Measurements from ENCODE around the gene FYCO1. TPM values are rescaled to one million over a fixed set of nuclear protein-coding genes. Genes with fewer than 3 reads are reported as not detected.

Gene FYCO1
- total RNA-seq, 1 experiment from 2014 or later = 5.4 TPM

DNA sequence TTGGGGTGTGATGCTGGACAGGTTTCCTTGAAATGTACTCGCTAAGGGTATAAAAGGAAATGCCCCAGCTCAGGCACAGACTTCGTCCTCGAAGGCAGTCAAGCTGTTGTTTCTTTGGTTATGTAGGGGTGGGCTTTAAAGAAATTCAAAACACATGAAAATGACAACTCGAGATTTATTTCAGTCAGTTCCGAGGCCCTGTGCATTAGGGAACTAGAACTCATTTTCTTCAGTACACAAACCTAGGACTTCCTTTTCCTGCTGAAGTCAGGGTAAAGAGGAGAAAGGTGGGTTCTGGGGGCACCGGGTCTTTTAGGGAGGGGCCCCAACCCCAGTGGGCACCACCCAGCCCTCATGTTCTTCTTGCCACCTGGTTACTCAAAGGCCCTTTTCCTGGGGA is 101.6 kb downstream of the FYCO1 start:
- DNase-seq (ENCODE audit: low read depth in 1 of 2, low spot score in 2 of 2) = no peak
- Histone ChIP-seq H3K4me1 (replicated peaks) (peaks cover 16% of the 10 kb centered on the region), H3K27me3 (replicated peaks) (no peaks in the 10 kb centered on the region), H3K36me3 (no peaks in the 10 kb centered on the region), H3K27ac (no peak overlapping the region), H3K9me3 (replicated peaks) (no peaks in the 10 kb centered on the region), H3K4me3 (no peak overlapping the region)

DNA sequence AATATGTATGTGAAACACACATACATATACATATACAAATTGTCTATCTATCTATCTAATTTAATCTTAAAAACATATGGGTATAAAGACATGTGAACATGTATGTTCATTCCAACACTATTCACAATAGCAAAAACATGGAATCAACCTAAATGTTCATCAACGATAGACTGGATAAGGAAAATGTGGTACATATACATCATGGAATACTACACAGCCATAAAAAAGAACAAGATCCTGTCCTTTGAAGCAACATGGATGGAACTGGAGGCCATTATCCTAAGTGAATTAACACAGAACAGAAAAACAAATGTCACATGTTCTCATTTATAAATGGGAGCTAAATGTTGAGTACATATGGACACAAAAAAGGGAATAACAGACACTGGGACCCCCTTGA is 103.5 kb downstream of the FYCO1 start:
- H3K27ac ChIP-seq = no peak overlapping the region
- peaks cover 12% of the 10 kb centered on the region for H3K4me1 ChIP-seq (replicated peaks)
- H3K9me3 ChIP-seq (replicated peaks) = no peaks in the 10 kb centered on the region
- no peaks in the 10 kb centered on the region for H3K36me3 ChIP-seq
- H3K4me3 ChIP-seq = no peak overlapping the region
- no peaks in the 10 kb centered on the region for H3K27me3 ChIP-seq (replicated peaks)
- no peak for DNase-seq (ENCODE audit: low read depth in 1 of 2, low spot score in 2 of 2)

DNA sequence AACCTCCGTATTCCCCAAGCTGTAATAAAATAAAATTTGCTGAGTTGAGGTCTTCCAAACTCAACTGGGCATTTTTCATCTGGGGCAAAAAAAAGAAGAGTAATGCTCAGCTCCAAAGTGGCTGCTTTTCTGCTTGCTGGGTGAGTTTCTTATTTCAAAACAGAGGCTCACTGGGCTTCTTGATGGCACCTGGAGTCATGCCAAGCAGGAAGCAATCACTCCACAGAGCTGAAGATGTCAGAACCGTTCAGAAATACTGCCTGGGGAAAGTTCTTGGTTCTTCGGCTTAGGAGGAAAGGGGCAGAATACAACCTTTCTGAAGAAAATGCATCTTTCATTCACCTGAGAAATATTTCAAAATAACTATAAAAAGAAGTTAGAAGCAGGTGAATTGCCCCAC is 105.2 kb downstream of the FYCO1 start:
- DNase-seq (ENCODE audit: low read depth in 1 of 2, low spot score in 2 of 2) = no peak
- H3K27ac ChIP-seq = no peak overlapping the region

DNA sequence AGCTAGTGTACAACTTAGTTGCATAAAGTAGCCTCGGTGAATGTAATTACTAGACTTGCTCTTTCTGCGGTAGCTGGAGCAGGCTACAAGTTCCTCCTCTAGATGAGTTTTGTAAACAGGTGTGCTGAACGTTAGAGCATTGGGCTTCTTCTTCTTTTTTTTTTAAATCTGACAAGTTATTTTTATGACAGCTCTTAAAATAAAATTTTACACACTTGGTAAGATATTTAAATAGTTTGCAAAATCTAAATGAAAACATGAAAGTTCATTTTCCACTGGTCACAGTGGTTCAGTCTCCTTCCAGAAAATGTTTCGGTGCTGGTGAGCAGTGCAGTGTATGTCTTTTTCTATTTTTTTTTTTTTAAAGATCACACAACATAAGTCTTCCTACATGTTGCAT is 106.3 kb downstream of the FYCO1 start:
- no peak for DNase-seq (ENCODE audit: low read depth in 1 of 2, low spot score in 2 of 2)
- Histone ChIP-seq H3K4me1 (replicated peaks) (no peaks in the 10 kb centered on the region), H3K36me3 (no peaks in the 10 kb centered on the region), H3K27ac (no peak overlapping the region), H3K9me3 (replicated peaks) (no peaks in the 10 kb centered on the region), H3K4me3 (no peak overlapping the region), H3K27me3 (replicated peaks) (no peaks in the 10 kb centered on the region)

More for the DNA sequence above, 105.2 kb downstream of the FYCO1 start:
- H3K4me3 ChIP-seq = no peak overlapping the region
- H3K36me3 ChIP-seq = no peaks in the 10 kb centered on the region
- H3K4me1 ChIP-seq (replicated peaks) = no peaks in the 10 kb centered on the region
- no peaks in the 10 kb centered on the region for H3K27me3 ChIP-seq (replicated peaks)
- no peaks in the 10 kb centered on the region for H3K9me3 ChIP-seq (replicated peaks)

DNA sequence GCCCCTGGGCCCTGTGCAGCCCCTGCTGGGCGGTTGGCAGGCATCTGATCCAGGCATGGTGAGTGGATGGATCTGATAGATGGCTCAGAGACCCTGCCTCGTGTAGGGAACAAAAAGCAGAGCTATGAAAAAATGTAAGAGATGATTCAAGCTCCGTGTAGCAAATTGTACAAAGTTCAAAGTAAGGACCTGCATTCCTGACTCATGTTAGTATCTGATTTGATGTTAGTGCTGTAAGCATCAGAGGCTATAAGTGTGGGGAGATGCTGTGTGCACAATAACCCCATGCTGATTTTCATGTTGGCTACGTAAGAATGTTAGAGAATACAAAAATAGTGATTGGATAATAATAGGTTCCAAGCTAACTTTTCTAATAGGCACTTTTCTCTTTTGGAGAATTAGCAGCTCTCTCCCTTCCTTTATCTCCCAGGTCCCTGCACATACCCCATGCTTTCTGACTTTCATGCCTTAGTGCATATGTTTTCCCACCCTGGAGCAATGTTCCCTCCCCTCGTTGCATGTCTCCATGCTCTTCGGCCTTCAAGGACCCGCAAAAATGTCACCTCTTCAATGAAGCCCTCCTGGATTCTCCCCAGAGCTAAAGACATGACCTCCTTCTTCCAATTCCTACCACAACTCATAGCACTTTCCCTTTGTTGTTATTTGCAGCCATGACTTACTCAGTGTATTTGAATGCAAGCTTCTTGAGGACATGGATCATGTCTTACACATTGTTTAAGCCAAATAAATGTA is 107.7 kb downstream of the FYCO1 start:
- DNase-seq (ENCODE audit: low read depth in 1 of 2, low spot score in 2 of 2) = no peak
- Histone ChIP-seq H3K4me1 (replicated peaks) (no peaks in the 10 kb centered on the region), H3K9me3 (replicated peaks) (no peaks in the 10 kb centered on the region), H3K27ac (no peak overlapping the region), H3K27me3 (replicated peaks) (no peaks in the 10 kb centered on the region), H3K4me3 (no peak overlapping the region), H3K36me3 (no peaks in the 10 kb centered on the region)

DNA sequence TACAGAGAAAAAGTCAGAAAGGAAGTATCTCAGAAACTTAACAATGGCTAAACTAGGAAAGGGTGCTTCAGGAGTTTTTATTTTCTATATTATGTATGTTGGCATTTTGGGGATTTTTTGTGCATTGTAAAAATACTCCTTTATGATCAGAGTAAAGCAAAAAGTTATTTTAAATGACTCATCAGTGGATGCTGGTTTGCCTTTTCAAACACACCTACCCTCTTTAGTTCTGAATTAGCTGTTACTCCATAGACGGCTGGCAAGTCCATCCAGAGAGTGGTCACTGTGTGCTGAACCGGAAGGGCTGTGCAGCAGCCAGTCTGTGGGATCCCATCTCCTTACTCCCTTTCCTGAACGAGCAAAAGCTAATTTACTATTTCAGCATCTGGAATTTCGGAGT is 108.3 kb downstream of the FYCO1 start:
- DNase-seq (ENCODE audit: low read depth in 1 of 2, low spot score in 2 of 2) = no peak
- no peak overlapping the region for H3K27ac ChIP-seq
- H3K4me3 ChIP-seq = no peak overlapping the region
- no peaks in the 10 kb centered on the region for H3K4me1 ChIP-seq (replicated peaks)
- H3K27me3 ChIP-seq (replicated peaks) = no peaks in the 10 kb centered on the region
- H3K36me3 ChIP-seq = no peaks in the 10 kb centered on the region
- H3K9me3 ChIP-seq (replicated peaks) = no peaks in the 10 kb centered on the region

GRCh38 chr3:45885979-45886705 is 109.5 kb downstream of the FYCO1 start, which contains the start of gene CCR9:
TSS of gene CCR9 (plus strand) at chr3:45886543. CDS start at chr3:45894934, 8,391 bp downstream.
- DNase-seq (ENCODE audit: low read depth in 1 of 2, low spot score in 2 of 2) = no peak
- H3K36me3 ChIP-seq = no peaks in the 10 kb centered on the region
- no peaks in the 10 kb centered on the region for H3K4me1 ChIP-seq (replicated peaks)
- no peak within 1 kb of the TSS for H3K4me3 ChIP-seq
- no peaks in the 10 kb centered on the region for H3K27me3 ChIP-seq (replicated peaks)
- H3K27ac ChIP-seq = no peak within 1 kb of the TSS
- no peaks in the 10 kb centered on the region for H3K9me3 ChIP-seq (replicated peaks)

GRCh38 chr3:45884368-45885201 is 111.0 kb downstream of the FYCO1 start:
- no peak overlapping the region for H3K27ac ChIP-seq
- no peaks in the 10 kb centered on the region for H3K27me3 ChIP-seq (replicated peaks)
- H3K36me3 ChIP-seq = no peaks in the 10 kb centered on the region
- H3K4me3 ChIP-seq = no peak overlapping the region
- H3K4me1 ChIP-seq (replicated peaks) = no peaks in the 10 kb centered on the region
- no peak for DNase-seq (ENCODE audit: low read depth in 1 of 2, low spot score in 2 of 2)
- H3K9me3 ChIP-seq (replicated peaks) = no peaks in the 10 kb centered on the region

GRCh38 chr3:45881078-45882022 is 114.3 kb downstream of the FYCO1 start:
- H3K36me3 ChIP-seq = no peaks in the 10 kb centered on the region
- H3K4me3 ChIP-seq = no peak overlapping the region
- H3K4me1 ChIP-seq (replicated peaks) = no peaks in the 10 kb centered on the region
- H3K27me3 ChIP-seq (replicated peaks) = no peaks in the 10 kb centered on the region
- H3K9me3 ChIP-seq (replicated peaks) = no peaks in the 10 kb centered on the region
- no peak overlapping the region for H3K27ac ChIP-seq
- DNase-seq (ENCODE audit: low read depth in 1 of 2, low spot score in 2 of 2) = no peak

GRCh38 chr3:45880725-45881077 is 114.9 kb downstream of the FYCO1 start:
- DNase-seq (ENCODE audit: low read depth in 1 of 2, low spot score in 2 of 2) = no peak
- Histone ChIP-seq H3K9me3 (replicated peaks) (no peaks in the 10 kb centered on the region), H3K4me1 (replicated peaks) (no peaks in the 10 kb centered on the region), H3K4me3 (no peak overlapping the region), H3K27me3 (replicated peaks) (no peaks in the 10 kb centered on the region), H3K27ac (no peak overlapping the region), H3K36me3 (no peaks in the 10 kb centered on the region)

GRCh38 chr3:45878124-45878523 is 117.5 kb downstream of the FYCO1 start:
- Histone ChIP-seq H3K36me3 (no peaks in the 10 kb centered on the region), H3K4me1 (replicated peaks) (no peaks in the 10 kb centered on the region), H3K9me3 (replicated peaks) (no peaks in the 10 kb centered on the region), H3K27me3 (replicated peaks) (no peaks in the 10 kb centered on the region), H3K27ac (no peak overlapping the region), H3K4me3 (no peak overlapping the region)
- no peak for DNase-seq (ENCODE audit: low read depth in 1 of 2, low spot score in 2 of 2)

DNA sequence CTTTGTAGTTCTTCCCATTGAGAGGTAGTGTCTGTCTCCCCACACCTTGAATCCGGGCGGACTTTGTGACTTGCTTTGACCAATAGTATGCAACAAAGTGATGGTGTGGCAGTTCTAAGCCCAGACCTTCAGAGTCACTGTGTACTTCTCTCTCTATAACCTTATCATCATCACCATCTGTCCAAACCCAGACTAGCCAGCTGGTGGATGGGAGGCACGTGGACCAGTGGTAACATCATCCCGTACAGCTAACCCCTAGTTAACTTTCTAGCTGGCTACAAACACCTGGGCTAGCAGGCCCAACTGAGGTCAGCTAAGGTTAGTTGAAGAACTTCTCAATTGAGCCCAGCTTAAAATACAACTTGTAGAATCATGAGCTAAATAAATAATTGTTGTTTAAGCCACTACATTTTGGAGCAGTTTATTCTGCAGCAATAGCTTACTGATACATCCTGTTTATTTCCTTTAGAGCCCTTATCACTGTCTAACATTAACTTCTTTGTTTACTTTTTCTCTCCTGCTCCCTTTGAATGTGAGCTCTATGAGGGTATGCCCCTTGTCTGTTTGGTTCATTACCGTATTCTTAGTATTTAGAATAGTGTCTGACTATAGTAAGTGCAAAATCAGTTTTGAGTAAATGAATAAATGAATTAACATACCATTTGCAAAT is 120.8 kb downstream of the FYCO1 start:
- H3K27ac ChIP-seq = no peak overlapping the region
- no peaks in the 10 kb centered on the region for H3K27me3 ChIP-seq (replicated peaks)
- H3K4me1 ChIP-seq (replicated peaks) = no peaks in the 10 kb centered on the region
- no peaks in the 10 kb centered on the region for H3K9me3 ChIP-seq (replicated peaks)
- H3K4me3 ChIP-seq = no peak overlapping the region
- DNase-seq (ENCODE audit: low read depth in 1 of 2, low spot score in 2 of 2) = no peak
- no peaks in the 10 kb centered on the region for H3K36me3 ChIP-seq

DNA sequence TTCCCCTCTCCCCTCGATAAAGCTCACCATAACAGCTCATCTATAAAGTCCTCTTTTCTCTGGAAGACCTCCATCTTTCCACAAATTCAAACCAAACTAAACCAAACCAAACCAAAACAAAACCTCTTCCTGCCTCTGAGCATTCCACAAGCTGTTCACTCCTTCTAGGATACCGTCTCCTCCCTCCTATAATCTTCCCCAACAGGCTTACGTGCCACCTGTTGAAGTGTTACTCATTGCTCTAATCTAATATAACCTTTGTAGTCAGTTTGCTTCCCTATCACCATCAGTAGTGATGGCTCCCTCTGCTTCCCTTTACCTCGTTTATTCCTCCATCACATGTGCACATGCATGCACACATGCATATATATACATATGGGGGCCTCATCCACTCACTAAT is 122.0 kb downstream of the FYCO1 start:
- no peaks in the 10 kb centered on the region for H3K36me3 ChIP-seq
- H3K27me3 ChIP-seq (replicated peaks) = no peaks in the 10 kb centered on the region
- no peak overlapping the region for H3K27ac ChIP-seq
- H3K4me3 ChIP-seq = no peak overlapping the region
- no peaks in the 10 kb centered on the region for H3K9me3 ChIP-seq (replicated peaks)
- no peaks in the 10 kb centered on the region for H3K4me1 ChIP-seq (replicated peaks)
- DNase-seq (ENCODE audit: low read depth in 1 of 2, low spot score in 2 of 2) = no peak

All from SJSA1 (cell line).